ENCODE measurements around the gene GID8. TPM values are rescaled to one million over a fixed set of nuclear protein-coding genes. Genes with fewer than 3 reads are reported as not detected.

The GID8 gene
- total and polyA plus RNA-seq, 2 of the 13 experiments (the other 11 are each of a cell fraction or from before 2014, with no cell fraction given) = 39.6 to 59.8 TPM

DNA sequence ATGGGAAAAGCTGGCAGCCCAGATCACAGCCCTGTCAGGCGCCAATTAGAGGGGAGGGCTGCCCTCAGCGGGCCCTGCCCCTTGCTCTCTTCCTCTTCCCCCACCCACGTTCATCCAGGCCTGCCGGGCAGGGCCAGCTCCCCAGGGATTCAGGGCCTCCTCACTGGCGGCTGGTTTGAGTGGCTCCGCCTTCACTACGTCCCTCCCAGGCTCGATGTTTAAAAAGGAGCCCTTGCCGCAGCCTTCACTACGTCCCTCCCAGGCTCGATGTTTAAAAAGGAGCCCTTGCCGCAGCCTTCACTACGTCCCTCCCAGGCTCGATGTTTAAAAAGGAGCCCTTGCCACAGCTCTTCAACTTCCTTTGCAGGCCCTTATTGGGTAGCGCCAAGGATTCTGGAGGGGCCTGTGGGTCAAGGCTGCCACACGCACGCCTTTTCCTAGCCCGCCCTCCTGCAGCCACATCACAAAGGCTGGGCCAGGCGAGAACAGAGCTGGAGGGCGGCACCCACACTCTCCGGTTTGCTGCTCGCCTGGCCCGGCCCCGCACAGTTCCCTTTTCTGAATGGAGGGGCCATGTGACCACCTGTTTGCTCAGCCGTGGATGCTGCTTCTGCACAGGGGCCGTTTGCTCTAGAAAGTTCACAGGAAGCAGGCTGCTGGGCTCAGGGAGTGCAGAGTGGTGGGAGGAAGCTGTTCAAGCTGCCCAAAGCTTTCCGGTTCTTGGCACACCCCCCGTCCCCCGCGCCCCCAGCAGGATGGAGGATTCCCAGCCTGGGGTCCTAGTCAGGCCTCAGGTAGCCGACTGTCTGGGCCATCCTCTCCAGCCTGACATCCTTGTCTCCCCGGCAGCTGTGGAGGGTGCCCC, 16.1 kb downstream of the GID8 start (continued):
- TF ChIP-seq, protein P1, sequence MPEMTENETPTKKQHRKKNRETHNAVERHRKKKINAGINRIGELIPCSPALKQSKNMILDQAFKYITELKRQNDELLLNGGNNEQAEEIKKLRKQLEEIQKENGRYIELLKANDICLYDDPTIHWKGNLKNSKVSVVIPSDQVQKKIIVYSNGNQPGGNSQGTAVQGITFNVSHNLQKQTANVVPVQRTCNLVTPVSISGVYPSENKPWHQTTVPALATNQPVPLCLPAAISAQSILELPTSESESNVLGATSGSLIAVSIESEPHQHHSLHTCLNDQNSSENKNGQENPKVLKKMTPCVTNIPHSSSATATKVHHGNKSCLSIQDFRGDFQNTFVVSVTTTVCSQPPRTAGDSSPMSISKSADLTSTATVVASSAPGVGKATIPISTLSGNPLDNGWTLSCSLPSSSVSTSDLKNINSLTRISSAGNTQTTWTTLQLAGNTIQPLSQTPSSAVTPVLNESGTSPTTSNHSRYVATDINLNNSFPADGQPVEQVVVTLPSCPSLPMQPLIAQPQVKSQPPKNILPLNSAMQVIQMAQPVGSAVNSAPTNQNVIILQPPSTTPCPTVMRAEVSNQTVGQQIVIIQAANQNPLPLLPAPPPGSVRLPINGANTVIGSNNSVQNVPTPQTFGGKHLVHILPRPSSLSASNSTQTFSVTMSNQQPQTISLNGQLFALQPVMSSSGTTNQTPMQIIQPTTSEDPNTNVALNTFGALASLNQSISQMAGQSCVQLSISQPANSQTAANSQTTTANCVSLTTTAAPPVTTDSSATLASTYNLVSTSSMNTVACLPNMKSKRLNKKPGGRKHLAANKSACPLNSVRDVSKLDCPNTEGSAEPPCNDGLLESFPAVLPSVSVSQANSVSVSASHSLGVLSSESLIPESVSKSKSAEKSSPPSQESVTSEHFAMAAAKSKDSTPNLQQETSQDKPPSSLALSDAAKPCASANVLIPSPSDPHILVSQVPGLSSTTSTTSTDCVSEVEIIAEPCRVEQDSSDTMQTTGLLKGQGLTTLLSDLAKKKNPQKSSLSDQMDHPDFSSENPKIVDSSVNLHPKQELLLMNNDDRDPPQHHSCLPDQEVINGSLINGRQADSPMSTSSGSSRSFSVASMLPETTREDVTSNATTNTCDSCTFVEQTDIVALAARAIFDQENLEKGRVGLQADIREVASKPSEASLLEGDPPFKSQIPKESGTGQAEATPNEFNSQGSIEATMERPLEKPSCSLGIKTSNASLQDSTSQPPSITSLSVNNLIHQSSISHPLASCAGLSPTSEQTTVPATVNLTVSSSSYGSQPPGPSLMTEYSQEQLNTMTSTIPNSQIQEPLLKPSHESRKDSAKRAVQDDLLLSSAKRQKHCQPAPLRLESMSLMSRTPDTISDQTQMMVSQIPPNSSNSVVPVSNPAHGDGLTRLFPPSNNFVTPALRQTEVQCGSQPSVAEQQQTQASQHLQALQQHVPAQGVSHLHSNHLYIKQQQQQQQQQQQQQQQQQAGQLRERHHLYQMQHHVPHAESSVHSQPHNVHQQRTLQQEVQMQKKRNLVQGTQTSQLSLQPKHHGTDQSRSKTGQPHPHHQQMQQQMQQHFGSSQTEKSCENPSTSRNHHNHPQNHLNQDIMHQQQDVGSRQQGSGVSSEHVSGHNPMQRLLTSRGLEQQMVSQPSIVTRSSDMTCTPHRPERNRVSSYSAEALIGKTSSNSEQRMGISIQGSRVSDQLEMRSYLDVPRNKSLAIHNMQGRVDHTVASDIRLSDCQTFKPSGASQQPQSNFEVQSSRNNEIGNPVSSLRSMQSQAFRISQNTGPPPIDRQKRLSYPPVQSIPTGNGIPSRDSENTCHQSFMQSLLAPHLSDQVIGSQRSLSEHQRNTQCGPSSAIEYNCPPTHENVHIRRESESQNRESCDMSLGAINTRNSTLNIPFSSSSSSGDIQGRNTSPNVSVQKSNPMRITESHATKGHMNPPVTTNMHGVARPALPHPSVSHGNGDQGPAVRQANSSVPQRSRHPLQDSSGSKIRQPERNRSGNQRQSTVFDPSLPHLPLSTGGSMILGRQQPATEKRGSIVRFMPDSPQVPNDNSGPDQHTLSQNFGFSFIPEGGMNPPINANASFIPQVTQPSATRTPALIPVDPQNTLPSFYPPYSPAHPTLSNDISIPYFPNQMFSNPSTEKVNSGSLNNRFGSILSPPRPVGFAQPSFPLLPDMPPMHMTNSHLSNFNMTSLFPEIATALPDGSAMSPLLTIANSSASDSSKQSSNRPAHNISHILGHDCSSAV (CRISPR knock-in tag; IDR thresholded peaks at IDR 0.05; ENCODE audit: borderline replicate concordance) = peak; percentile 98; the same call in 1 of the 2 replicates
- TF ChIP-seq TRIM24 (CRISPR knock-in tag; IDR thresholded peaks at IDR 0.05) (0 out of 2 replicates have a peak, but pooled peaks have one; percentile 44), ARID2 (CRISPR knock-in tag; IDR thresholded peaks at IDR 0.05; ENCODE audit: borderline replicate concordance) (peak; percentile 19; the same call in 1 of the 2 replicates), SSRP1 (CRISPR knock-in tag; IDR thresholded peaks at IDR 0.05) (no peak), POLR2AphosphoS2 (IDR thresholded peaks at IDR 0.05; ENCODE audit: low read depth, low read length) (peak; percentile 79; the same call in 1 of the 2 replicates), ZNF10 (CRISPR knock-in tag; IDR thresholded peaks at IDR 0.05; ENCODE audit: borderline replicate concordance, low read depth) (no peak), SOX13 (IDR thresholded peaks at IDR 0.05) (0 out of 2 replicates have a peak, but pooled peaks have one; percentile 41), SOX13 (CRISPR knock-in tag; conservative IDR thresholded peaks at IDR 0.05 in 1 of 2, IDR thresholded peaks at IDR 0.05 in 1 of 2) (peak in 1 of 2 experiments; percentile 79; a peak in 2 of 4 replicates), SP4 (CRISPR knock-in tag; IDR thresholded peaks at IDR 0.05) (peak; percentile 81)
- TF ChIP-seq, protein P2, sequence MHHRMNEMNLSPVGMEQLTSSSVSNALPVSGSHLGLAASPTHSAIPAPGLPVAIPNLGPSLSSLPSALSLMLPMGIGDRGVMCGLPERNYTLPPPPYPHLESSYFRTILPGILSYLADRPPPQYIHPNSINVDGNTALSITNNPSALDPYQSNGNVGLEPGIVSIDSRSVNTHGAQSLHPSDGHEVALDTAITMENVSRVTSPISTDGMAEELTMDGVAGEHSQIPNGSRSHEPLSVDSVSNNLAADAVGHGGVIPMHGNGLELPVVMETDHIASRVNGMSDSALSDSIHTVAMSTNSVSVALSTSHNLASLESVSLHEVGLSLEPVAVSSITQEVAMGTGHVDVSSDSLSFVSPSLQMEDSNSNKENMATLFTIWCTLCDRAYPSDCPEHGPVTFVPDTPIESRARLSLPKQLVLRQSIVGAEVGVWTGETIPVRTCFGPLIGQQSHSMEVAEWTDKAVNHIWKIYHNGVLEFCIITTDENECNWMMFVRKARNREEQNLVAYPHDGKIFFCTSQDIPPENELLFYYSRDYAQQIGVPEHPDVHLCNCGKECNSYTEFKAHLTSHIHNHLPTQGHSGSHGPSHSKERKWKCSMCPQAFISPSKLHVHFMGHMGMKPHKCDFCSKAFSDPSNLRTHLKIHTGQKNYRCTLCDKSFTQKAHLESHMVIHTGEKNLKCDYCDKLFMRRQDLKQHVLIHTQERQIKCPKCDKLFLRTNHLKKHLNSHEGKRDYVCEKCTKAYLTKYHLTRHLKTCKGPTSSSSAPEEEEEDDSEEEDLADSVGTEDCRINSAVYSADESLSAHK (CRISPR knock-in tag; IDR thresholded peaks at IDR 0.05; ENCODE audit: borderline replicate concordance) = peak; percentile 89; the same call in 1 of the 2 replicates
- TF ChIP-seq, protein P3, sequence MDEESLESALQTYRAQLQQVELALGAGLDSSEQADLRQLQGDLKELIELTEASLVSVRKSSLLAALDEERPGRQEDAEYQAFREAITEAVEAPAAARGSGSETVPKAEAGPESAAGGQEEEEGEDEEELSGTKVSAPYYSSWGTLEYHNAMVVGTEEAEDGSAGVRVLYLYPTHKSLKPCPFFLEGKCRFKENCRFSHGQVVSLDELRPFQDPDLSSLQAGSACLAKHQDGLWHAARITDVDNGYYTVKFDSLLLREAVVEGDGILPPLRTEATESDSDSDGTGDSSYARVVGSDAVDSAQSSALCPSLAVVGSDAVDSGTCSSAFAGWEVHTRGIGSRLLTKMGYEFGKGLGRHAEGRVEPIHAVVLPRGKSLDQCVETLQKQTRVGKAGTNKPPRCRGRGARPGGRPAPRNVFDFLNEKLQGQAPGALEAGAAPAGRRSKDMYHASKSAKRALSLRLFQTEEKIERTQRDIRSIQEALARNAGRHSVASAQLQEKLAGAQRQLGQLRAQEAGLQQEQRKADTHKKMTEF (CRISPR knock-in tag; IDR thresholded peaks at IDR 0.05) = peak; percentile 94
- TF ChIP-seq, protein P4, sequence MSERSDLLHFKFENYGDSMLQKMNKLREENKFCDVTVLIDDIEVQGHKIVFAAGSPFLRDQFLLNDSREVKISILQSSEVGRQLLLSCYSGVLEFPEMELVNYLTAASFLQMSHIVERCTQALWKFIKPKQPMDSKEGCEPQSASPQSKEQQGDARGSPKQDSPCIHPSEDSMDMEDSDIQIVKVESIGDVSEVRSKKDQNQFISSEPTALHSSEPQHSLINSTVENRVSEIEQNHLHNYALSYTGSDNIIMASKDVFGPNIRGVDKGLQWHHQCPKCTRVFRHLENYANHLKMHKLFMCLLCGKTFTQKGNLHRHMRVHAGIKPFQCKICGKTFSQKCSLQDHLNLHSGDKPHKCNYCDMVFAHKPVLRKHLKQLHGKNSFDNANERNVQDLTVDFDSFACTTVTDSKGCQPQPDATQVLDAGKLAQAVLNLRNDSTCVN (CRISPR knock-in tag; IDR thresholded peaks at IDR 0.05; ENCODE audit: borderline replicate concordance) = peak; percentile 97
